Measurements from ENCODE around the gene PHAF1. TPM values are rescaled to one million over a fixed set of nuclear protein-coding genes. Genes with fewer than 3 reads are reported as not detected.

Gene PHAF1
- total RNA-seq, 1 donor from 2014 or later: 29.1 TPM

DNA sequence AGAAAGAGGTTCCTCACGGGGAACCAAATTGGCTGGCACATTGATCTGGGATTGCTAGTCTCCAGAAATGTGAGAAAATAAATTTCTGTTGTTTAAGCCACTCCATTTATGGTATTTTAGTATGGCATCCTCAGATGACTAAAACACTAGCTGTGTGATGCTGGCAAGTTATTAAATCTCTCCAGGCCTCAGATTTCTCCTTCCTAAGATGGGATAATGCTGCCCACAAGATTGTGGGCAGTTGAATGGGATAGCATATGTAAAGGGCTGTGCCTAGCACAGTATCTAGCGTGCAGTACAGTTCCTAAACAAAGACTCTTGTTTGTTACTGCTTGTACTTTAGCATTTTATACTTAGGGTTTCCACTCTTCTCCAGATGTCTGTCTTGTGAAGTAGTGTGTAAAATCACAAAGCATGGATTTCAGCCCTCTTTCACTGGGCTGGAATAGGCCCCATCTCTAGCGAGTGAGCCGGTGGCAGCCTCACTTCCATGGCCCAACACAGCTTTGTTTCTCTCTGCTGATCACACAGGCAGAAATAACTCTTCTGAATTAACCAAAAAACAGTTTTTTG, 38.2 kb upstream of the PHAF1 start:
- no peaks in the 10 kb centered on the region for H3K4me1 Mint-ChIP-seq
- Histone ChIP-seq H4K20me1 (ENCODE audit: low read depth) (no peaks in the 10 kb centered on the region), H3F3A (ENCODE audit: low read depth) (no peaks in the 10 kb centered on the region), H3K36me3 (peaks cover 12% of the 10 kb centered on the region), H3K4me2 (no peak overlapping the region), H3K9ac (no peak overlapping the region), H3K4me1 (no peaks in the 10 kb centered on the region), H2AFZ (replicated peaks) (no peak overlapping the region), H3K9me3 (ENCODE audit: low read depth) (no peaks in the 10 kb centered on the region), H3K27me3 (no peaks in the 10 kb centered on the region), H3K79me2 (ENCODE audit: low read depth) (no peaks in the 10 kb centered on the region), H3K27ac (no peak overlapping the region), H3K4me3 (no peak overlapping the region)
- H3K27me3 Mint-ChIP-seq (ENCODE audit: insufficient read depth, low read depth): no peaks in the 10 kb centered on the region
- H3K4me3 Mint-ChIP-seq: no peak overlapping the region
- DNase-seq (ENCODE audit: low spot score): no peak
- H3K36me3 Mint-ChIP-seq: peaks cover 19% of the 10 kb centered on the region
- H3K9me3 Mint-ChIP-seq: no peaks in the 10 kb centered on the region
- no peak for TF ChIP-seq EZH2phosphoT487 (IDR thresholded peaks at IDR 0.05)
- TF ChIP-seq, protein P1, sequence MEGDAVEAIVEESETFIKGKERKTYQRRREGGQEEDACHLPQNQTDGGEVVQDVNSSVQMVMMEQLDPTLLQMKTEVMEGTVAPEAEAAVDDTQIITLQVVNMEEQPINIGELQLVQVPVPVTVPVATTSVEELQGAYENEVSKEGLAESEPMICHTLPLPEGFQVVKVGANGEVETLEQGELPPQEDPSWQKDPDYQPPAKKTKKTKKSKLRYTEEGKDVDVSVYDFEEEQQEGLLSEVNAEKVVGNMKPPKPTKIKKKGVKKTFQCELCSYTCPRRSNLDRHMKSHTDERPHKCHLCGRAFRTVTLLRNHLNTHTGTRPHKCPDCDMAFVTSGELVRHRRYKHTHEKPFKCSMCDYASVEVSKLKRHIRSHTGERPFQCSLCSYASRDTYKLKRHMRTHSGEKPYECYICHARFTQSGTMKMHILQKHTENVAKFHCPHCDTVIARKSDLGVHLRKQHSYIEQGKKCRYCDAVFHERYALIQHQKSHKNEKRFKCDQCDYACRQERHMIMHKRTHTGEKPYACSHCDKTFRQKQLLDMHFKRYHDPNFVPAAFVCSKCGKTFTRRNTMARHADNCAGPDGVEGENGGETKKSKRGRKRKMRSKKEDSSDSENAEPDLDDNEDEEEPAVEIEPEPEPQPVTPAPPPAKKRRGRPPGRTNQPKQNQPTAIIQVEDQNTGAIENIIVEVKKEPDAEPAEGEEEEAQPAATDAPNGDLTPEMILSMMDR (IDR thresholded peaks at IDR 0.05): no peak
- TF ChIP-seq EZH2 (IDR thresholded peaks at IDR 0.05): no peak
- H3K27ac Mint-ChIP-seq: no peak overlapping the region

DNA sequence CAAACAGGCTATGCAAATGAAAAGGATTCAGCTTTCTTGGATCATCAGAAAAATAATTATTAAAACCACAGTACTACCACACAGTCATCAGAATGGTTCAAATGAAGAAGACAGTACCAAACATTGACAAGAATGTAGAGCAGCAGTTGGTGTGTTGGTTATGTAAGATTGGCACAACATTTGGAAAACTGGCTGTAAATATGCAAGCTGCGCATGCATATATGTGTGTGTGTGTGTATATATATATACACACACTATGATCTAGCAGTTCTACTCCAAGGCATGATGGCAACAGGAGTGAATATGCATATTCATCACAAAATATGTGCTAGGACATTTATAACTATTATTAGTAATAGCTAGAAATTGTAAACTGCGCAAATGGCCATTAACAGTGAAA, 34.4 kb upstream of the PHAF1 start:
- H3K9me3 Mint-ChIP-seq: no peaks in the 10 kb centered on the region
- Histone ChIP-seq H3K9me3 (ENCODE audit: low read depth) (no peaks in the 10 kb centered on the region), H3K4me2 (no peak overlapping the region), H3K27ac (no peak overlapping the region), H3K36me3 (peaks cover 9% of the 10 kb centered on the region), H2AFZ (replicated peaks) (no peak overlapping the region), H3F3A (ENCODE audit: low read depth) (no peaks in the 10 kb centered on the region), H3K27me3 (no peaks in the 10 kb centered on the region), H4K20me1 (ENCODE audit: low read depth) (no peaks in the 10 kb centered on the region), H3K4me1 (no peaks in the 10 kb centered on the region), H3K9ac (no peak overlapping the region), H3K4me3 (no peak overlapping the region), H3K79me2 (ENCODE audit: low read depth) (no peaks in the 10 kb centered on the region)
- H3K27ac Mint-ChIP-seq: no peak overlapping the region
- no peak for DNase-seq (ENCODE audit: low spot score)
- H3K4me1 Mint-ChIP-seq: no peaks in the 10 kb centered on the region
- TF ChIP-seq, protein P1 (IDR thresholded peaks at IDR 0.05): no peak
- no peak for TF ChIP-seq EZH2 (IDR thresholded peaks at IDR 0.05)
- TF ChIP-seq EZH2phosphoT487 (IDR thresholded peaks at IDR 0.05): no peak
- peaks cover 3% of the 10 kb centered on the region for H3K36me3 Mint-ChIP-seq
- no peak overlapping the region for H3K4me3 Mint-ChIP-seq
- no peaks in the 10 kb centered on the region for H3K27me3 Mint-ChIP-seq (ENCODE audit: insufficient read depth, low read depth)

DNA sequence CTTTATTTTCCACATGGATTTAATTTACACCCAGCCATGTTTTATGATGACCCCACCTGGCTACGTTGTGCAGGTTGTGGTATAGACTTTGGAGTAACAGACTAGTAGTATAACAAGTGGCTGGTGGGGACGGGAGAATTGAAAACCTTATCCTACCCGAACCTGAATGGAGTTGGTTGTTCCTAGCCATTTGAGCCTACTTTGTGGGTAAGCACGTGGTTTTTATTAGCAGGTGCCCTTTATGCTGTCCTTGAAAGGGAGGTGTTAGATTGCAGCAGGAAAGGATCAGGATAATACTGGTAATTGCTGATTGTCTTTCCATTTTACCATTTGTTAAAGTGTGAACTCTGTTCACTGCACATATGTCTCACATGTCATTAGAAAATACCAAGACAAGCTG, 31.9 kb upstream of the PHAF1 start:
- no peaks in the 10 kb centered on the region for H3F3A ChIP-seq (ENCODE audit: low read depth)
- Mint-ChIP-seq H3K4me3 (no peak overlapping the region), H3K9me3 (no peaks in the 10 kb centered on the region), H3K4me1 (no peaks in the 10 kb centered on the region), H3K36me3 (peaks cover 6% of the 10 kb centered on the region), H3K27ac (no peak overlapping the region), H3K27me3 (ENCODE audit: insufficient read depth, low read depth) (no peaks in the 10 kb centered on the region)
- H3K27ac ChIP-seq: no peak overlapping the region
- TF ChIP-seq, protein P1 (IDR thresholded peaks at IDR 0.05): no peak
- TF ChIP-seq EZH2 (IDR thresholded peaks at IDR 0.05) (no peak), EZH2phosphoT487 (IDR thresholded peaks at IDR 0.05) (no peak)
- H3K9me3 ChIP-seq (ENCODE audit: low read depth): no peaks in the 10 kb centered on the region
- no peaks in the 10 kb centered on the region for H3K79me2 ChIP-seq (ENCODE audit: low read depth)
- no peak for DNase-seq (ENCODE audit: low spot score)
- no peak overlapping the region for H3K4me3 ChIP-seq
- peaks cover 7% of the 10 kb centered on the region for H3K36me3 ChIP-seq
- no peak overlapping the region for H2AFZ ChIP-seq (replicated peaks)
- H3K4me1 ChIP-seq: no peaks in the 10 kb centered on the region
- H3K9ac ChIP-seq: no peak overlapping the region
- no peaks in the 10 kb centered on the region for H3K27me3 ChIP-seq
- no peak overlapping the region for H3K4me2 ChIP-seq
- no peaks in the 10 kb centered on the region for H4K20me1 ChIP-seq (ENCODE audit: low read depth)
